GM18505 (cell line): ENCODE data around the gene NGF.

Experiments used
- ATAC-seq: cut with Tn5 transposase; IDR thresholded peaks from one replicate; pipeline ENCODE4 v1.9.1; 2021; ENCODE audit not compliant: unreplicated experiment
- POLR2A ChIP-seq: IDR thresholded peaks from 4 replicates; pipeline ENCODE4 v1.6.1; 2011; ENCODE audit warnings: borderline replicate concordance; ENCODE audit not compliant: insufficient read depth, insufficient read length; ENCODE audit errors: extremely low read depth

NGF gene

DNA sequence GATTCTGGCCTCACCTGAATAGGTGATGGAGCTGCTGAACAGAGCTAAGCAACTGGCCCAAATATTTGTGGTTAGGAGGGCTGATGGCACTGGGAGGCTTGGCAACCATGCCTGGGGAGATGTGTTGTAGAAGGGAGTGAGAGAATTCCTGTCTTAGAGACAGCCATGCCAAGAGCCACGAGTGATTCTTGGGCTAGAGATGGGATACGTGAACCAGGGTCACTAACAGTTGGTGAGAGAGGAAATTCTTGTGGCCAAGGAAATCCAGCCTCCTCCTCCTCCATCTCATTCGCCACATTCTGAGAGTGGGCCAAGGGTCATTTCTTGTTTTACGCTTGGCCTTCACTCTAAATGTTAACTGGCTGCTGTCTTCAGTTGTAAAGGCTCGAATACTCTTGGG lies 46.3 kb downstream of the NGF start:
- no peak for TF ChIP-seq POLR2A
- no peak for ATAC-seq

DNA sequence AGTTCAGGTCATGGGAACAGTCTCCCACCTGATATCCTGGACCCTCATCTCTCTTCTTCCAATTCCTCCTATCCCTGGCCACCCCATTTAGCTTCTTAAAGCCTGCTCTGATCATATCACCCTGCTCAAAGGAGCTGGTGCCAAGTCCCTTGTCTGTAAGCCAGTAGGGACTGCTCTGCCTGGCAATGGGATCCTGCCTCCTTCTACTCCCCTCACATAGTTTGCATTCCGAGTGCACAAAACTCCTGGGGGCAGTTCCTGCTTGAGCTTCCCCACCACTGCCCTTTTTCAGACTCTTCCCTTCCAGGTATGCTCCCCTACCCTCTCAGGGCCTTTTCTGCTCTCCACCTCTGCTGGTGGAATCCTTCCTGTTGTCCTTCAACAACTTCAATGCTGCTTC lies 48.1 kb downstream of the NGF start:
- no peak for TF ChIP-seq POLR2A
- no peak for ATAC-seq

DNA sequence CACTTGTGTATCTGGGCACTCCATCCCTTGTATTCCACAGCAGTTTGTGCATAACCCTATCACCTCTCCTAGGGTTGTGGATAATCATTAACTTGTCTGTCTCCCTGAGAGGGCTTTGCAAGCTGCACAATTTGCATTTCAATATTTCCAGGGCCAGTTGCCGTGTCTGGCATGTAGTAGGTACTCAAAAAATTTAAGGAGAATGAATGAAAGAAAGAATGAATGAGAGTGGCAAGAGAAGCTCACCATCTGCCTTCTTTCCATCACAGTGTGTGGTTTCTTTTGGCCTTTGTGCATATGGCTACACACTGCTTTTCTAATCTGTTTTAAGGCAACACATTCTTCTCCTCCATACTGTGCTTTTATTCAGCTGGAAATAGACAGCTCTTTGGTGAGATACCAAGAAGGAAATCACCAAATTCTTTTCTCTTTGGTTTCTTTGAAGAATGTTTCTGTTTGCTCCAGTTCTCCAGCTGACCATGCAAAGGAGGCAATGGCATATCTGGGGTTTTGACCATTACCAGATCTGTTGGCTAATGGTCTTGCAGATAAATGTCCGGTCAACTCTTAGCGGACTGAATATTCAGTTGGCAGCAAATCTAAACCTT lies 49.4 kb downstream of the NGF start:
- no peak for ATAC-seq
- no peak for TF ChIP-seq POLR2A

DNA sequence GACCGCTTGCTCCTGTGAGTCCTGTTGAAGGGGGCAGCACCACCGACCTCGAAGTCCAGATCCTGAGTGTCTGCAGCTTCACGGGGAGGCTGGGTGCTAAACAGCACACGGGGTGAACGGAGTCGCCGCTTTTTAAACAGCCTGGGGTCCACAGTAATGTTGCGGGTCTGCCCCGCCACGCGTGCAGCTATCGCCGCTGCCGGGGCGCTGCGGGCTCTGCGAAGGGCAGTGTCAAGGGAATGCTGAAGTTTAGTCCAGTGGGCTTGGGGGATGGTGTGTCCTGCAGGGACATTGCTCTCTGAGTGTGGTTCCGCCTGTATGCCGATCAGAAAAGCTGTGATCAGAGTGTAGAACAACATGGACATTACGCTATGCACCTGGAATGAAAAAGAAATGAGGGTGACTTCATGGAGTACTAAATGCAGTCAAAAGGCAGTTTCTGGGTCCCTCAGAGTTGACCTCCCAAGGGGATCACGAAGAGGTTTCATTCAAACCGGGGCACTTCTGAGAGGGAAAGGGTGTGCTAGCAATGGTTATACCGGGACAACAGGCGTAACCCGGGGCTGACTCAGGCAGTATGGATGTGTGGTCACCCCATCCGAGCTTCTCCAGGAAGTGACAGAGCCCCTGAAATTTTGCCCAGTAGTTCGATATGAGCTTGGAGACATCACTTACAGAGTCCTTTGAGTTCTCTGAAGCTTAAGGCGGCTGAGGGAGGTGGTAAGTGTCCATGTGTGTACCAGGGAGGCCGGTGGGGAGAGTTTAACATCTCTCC lies 51.4 kb downstream of the NGF start:
- no peak for TF ChIP-seq POLR2A
- no peak for ATAC-seq

DNA sequence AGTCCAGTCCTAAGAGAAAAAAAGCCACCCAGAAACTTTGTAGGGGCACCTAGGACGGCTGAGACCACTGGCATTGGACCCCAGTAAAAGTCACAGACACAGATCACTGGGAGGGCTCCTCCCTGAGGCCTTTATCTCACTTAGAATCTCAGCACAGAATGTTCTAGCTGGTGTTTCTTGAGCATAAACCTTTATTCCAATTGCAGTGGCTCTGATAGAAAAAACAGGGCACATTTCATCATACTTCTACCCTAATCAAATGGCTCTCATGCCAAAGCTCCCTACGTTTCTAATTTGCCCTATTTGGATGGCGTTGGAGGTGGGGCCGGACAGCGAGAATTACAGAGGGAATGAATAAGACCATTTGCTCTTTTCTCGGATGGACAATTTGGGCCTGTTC lies 53.8 kb downstream of the NGF start:
- TF ChIP-seq POLR2A: no peak
- no peak for ATAC-seq

DNA sequence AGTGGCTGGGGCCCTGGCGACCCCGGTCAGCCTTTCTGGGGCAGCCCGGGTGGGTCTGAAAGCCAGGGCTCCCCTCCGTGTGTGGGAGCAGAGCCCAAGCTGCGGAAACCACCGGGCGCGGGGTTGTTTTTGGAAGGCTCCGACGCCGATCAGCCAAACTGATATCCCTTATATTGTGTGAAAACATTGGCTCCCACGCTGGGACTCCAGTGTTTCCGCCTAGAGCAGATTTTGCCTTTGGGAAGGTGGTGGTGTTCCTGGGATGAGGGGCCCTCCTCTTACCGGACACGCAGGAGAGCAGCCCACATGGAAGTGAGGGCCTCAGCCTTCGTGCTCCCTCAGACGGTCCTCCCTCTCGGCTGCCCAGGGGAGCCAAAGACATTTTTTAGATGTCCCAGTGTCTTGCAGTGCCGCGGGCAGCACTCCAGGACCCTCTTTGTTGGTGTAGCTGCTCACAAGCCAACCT lies 54.3 kb downstream of the NGF start:
- TF ChIP-seq POLR2A: no peak
- no peak for ATAC-seq

DNA sequence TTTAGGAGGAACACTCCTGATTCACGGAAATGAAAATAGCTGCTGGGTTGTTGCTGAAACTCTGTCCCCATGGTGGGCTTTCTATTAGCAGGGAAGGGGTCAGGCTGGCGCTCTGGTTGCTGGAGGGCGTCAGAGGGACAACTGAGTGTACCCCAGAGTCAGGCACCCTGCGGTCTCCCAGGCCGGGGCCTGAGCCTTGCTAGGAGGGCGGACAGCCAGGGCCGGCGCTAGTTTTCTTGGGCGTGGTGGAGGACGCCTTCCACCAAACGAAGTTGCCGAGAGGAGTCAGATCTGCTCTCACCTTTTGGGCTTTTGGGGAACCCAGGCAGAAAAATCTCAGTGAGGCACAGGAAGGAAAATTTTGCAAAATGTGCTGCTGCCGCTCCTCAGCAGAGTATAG lies 54.8 kb downstream of the NGF start:
- no peak for TF ChIP-seq POLR2A
- no peak for ATAC-seq

DNA sequence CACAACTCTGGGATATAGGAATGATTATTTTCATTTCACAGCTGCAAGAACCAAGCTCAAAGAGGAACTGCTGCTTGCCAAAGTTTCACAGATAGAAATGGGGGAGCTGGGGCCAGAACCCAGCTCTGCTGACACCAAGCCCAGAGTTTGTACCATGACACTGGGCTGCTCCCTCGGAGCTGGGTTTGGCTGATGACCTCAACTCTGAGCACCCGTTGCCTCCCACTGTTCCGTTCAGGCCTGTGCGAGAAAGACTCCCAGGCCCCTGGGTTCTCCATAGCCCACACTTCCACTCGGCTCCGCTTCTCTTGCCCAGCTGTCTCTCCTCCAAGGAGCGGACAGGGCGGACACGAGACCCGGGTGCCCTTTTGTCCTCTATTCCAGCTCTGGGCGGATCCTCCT lies 55.2 kb downstream of the NGF start:
- no peak for TF ChIP-seq POLR2A

DNA sequence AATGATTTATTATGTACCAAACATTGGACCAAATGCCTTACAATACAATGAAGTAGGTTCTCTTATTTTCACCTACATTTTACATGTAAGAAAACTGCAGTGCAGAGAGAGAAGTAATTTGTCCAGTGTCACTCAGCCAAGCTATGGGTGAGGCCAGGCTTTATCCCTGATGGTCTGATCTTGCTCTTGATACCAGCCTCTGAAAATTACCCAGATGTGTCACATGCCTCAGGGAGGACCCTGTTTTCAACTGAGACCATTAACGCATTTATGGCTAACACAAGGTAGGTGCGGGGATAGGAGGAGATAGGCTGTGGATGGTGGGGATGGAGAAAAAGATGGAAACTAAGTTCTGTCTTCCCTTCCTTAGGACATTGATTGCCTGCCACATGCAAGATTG lies 56.9 kb downstream of the NGF start:
- no peak for ATAC-seq
- TF ChIP-seq POLR2A: no peak

More for the DNA sequence above, 55.2 kb downstream of the NGF start:
- ATAC-seq: no peak

DNA sequence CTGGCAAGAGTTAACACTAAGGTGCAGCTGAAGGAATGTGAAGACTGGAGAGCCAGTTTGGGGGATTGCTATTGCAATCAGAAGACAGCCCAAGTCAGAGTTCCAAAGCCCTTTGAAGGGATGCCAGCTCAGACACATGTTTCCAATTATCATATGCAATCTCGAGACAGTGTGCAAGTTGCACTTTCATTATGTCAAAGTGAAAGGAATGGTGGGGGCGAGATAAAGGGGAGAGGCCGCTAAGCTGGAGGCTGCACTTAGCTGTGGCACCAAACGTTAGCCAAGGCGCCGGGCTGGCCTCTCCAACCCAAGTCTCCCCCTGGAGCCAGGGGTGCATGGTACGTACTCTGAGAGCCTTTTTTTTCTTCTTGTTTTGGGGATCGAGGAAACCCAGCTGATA lies 58.0 kb downstream of the NGF start:
- no peak for TF ChIP-seq POLR2A
- ATAC-seq: no peak

DNA sequence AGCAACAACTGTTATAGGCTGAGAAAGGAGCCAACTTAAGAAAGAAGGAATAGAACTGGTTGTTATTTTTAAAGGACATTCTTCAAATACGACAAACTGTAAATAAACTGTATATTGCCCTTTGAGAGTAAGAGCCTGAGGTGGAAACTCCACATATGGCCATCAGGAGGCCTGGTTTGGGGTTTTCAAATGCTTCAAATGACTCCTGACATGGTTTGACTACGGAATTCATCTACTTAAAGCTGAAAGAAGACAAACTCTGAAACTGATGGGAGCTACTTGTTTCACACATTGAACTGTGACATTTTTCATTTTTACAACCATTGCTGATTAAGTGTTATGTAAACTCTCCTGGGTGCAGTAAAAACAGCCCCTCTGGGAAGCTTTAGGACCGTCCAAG lies 59.8 kb downstream of the NGF start:
- no peak for TF ChIP-seq POLR2A
- ATAC-seq: no peak

DNA sequence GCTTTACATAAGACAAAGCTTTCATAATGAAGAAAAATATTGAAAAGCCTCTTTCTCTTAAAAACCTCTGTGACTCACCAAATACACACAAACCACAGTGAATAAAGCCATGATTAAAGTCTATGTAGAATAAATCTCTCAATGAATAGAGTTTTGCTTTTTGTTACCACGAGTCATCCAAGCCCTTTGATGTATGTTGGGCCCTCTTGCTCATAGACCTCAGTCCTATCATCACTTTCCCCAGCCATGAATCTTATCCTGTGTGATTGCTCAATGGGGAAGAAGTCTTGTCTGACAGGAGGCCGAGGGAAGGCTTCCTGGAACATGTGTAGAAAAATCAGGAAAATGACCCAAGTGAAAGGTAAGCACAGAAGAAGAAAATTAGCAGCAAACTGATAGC lies 60.8 kb downstream of the NGF start:
- no peak for ATAC-seq

DNA sequence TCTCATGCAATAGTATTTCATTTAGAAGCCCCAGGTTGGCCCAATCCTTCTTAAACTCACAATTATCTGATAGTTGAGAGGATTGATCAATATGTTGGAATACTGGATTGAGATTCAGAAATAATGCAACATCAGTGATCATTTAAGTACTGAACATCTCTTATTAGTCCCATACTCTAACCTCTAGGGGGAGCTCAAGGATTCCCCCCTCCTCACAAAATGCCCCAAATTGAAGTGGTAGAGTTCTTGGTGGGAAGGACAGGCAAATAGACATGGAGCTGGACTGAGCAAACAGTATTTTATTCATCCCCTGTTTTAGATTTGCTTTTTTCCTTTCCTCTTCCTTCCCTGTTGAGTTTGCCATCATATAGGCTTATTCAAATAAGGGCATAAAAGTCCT lies 62.8 kb downstream of the NGF start:
- no peak for TF ChIP-seq POLR2A
- ATAC-seq: no peak

More for the DNA sequence above, 60.8 kb downstream of the NGF start:
- no peak for TF ChIP-seq POLR2A

DNA sequence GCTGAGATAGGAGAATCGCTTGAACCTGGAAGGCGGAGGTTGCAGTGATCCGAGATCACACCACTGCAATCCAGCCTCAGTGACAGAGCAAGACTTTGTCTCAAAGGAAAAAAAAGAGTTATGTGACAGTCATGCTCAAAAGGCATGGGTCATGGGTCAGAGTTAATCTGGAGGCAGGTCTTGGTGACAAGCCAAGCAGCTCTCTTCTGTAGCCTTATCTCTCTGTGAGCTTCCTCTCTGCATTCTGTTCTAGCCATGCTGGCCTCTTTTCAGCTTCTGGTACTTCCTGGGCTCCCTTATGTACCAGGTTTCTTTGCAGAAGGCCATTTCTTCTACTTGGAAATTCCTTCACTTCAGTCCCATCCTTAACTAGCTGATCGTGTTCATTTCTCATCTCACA lies 63.6 kb downstream of the NGF start:
- no peak for TF ChIP-seq POLR2A
- no peak for ATAC-seq
